Measurements from ENCODE around the gene B3GALT2. TPM values are rescaled to one million over a fixed set of nuclear protein-coding genes. Genes with fewer than 3 reads are reported as not detected.

The B3GALT2 gene
- total and polyA plus RNA-seq, 9 of the 15 experiments (the other 6 are each of a cell fraction or from before 2014, with no cell fraction given), result 0.03 TPM; not detected in 8

- 87% methylated on average over 7 of the region's 7 CpGs for WGBS (ENCODE audit: insufficient coverage, low coverage, missing lambda C conversion rate)
- ATAC-seq (no peak), FAIRE-seq (no peak), DNase-seq (ENCODE audit: extremely low read depth in 1 of 4, low spot score in 3 of 4) (no peak)
- peaks cover 92% of the 10 kb centered on the region for H3K36me3 ChIP-seq (ENCODE audit: control insufficient read depth, insufficient read depth, low read length)
- no peak overlapping the region for H3K27ac ChIP-seq (ENCODE audit: extremely low read depth, low read depth, low read length)
- no peak for TF ChIP-seq ZNF175 (CRISPR knock-in tag; IDR thresholded peaks at IDR 0.05; ENCODE audit: low read depth)
- TF ChIP-seq SRF (CRISPR knock-in tag; IDR thresholded peaks at IDR 0.05), result no peak
- no peak for TF ChIP-seq ID3 (CRISPR knock-in tag; IDR thresholded peaks at IDR 0.05)
- no peak for TF ChIP-seq ID3 (tag; IDR thresholded peaks at IDR 0.05)
- no peak for TF ChIP-seq ZNF586 (CRISPR knock-in tag; conservative IDR thresholded peaks at IDR 0.05)
- H3K9me3 ChIP-seq (replicated peaks; ENCODE audit: control insufficient read depth, insufficient read depth, low read depth, low read length), result no peaks in the 10 kb centered on the region
- intact Hi-C loops (cut with micrococcal nuclease), result no loop called here
- in situ Hi-C loops (cut with MboI), result no loop called here
- ChIA-PET CTCF (ENCODE audit: low intra/inter-chr PET ratio) (no interaction called here), POLR2A (interaction anchor here (0.7 to 3.5 kb wide), 2 partner anchors 11 to 14 kb away, joined by 4 to 18 read pairs; no protein-coding TSS in a partner anchor)
- peaks cover 28% of the 10 kb centered on the region; the same call in 2 of the 3 replicates for H3K79me2 ChIP-seq (ENCODE audit: control insufficient read depth, insufficient read depth, low read length)
- H3K9ac ChIP-seq (ENCODE audit: insufficient read depth in 1 of 2, low read depth in 2 of 2, low read length in 2 of 2), result no peak overlapping the region
- BruUV-seq (replicated peaks), result no TSS peak
- no peaks in the 10 kb centered on the region for H3K4me1 ChIP-seq (replicated peaks in 1 of 2; ENCODE audit: control insufficient read depth in 2 of 2, insufficient read depth in 2 of 2, low read length in 2 of 2)
- no peaks in the 10 kb centered on the region for H3K27me3 ChIP-seq (ENCODE audit: control insufficient read depth in 2 of 2, insufficient read depth in 2 of 2, low read length in 2 of 2)
- H3K4me2 ChIP-seq (ENCODE audit: insufficient read depth, low read length), result no peak overlapping the region
- H3K4me3 ChIP-seq, result no peak overlapping the region
- H2AFZ ChIP-seq (ENCODE audit: low read depth, low read length), result no peak overlapping the region
- no peaks in the 10 kb centered on the region for H3K9me1 ChIP-seq (ENCODE audit: control insufficient read depth, insufficient read depth, low read length)
- H4K20me1 ChIP-seq (replicated peaks; ENCODE audit: control insufficient read depth, insufficient read depth, low read length), result no peaks in the 10 kb centered on the region
These were observed 46.2 kb downstream of the B3GALT2 start for GRCh38 chr1:193140254-193140653.
